ENCODE data around the gene MASP1.

GRCh38 chr3:187299611-187300010, 8.1 kb upstream of the MASP1 start:
- TF ChIP-seq, protein P1, sequence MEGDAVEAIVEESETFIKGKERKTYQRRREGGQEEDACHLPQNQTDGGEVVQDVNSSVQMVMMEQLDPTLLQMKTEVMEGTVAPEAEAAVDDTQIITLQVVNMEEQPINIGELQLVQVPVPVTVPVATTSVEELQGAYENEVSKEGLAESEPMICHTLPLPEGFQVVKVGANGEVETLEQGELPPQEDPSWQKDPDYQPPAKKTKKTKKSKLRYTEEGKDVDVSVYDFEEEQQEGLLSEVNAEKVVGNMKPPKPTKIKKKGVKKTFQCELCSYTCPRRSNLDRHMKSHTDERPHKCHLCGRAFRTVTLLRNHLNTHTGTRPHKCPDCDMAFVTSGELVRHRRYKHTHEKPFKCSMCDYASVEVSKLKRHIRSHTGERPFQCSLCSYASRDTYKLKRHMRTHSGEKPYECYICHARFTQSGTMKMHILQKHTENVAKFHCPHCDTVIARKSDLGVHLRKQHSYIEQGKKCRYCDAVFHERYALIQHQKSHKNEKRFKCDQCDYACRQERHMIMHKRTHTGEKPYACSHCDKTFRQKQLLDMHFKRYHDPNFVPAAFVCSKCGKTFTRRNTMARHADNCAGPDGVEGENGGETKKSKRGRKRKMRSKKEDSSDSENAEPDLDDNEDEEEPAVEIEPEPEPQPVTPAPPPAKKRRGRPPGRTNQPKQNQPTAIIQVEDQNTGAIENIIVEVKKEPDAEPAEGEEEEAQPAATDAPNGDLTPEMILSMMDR (IDR thresholded peaks at IDR 0.05), result no peak
- no peak for TF ChIP-seq EP300 (IDR thresholded peaks at IDR 0.05)
- TF ChIP-seq POLR2A (IDR thresholded peaks at IDR 0.05), result no peak
- no peak for TF ChIP-seq POLR2AphosphoS5 (IDR thresholded peaks at IDR 0.05)

Data from suprapubic skin (tissue), 4 donors.